Measurements from ENCODE around the gene MR1.
"Not testable (repeated sequence)": the region's sequence is repeated elsewhere in the genome, so short reads cannot be mapped to it uniquely, and the experiment has no call there.

MR1 gene

GRCh38 chr1:181043025-181043888 lies 9.5 kb downstream of the MR1 start (continued):
- TF ChIP-seq ZBTB44 (tag by site-specific recombination; IDR thresholded peaks at IDR 0.05) = 0 out of 2 replicates have a peak, but pooled peaks have one; percentile 10
- no peak for TF ChIP-seq ZNF610 (tag by site-specific recombination; IDR thresholded peaks at IDR 0.05; ENCODE audit: borderline replicate concordance)
- TF ChIP-seq ZNF398 (tag by site-specific recombination; IDR thresholded peaks at IDR 0.05) = peak; percentile 86
- no peak for TF ChIP-seq TCF7L2 (IDR thresholded peaks at IDR 0.05; ENCODE audit: borderline replicate concordance, low read depth, low read length)
- TF ChIP-seq WT1 (tag by site-specific recombination; IDR thresholded peaks at IDR 0.05) = peak; percentile 65
- peak; percentile 97 for TF ChIP-seq OSR2 (tag by site-specific recombination; IDR thresholded peaks at IDR 0.05)
- TF ChIP-seq KLF1 (tag by site-specific recombination; IDR thresholded peaks at IDR 0.05) = peak; percentile 98
- no peak for TF ChIP-seq ZBTB6 (tag by site-specific recombination; IDR thresholded peaks at IDR 0.05)
- TF ChIP-seq ZNF26 (tag by site-specific recombination; IDR thresholded peaks at IDR 0.05) = no peak
- TF ChIP-seq PATZ1 (tag by site-specific recombination; IDR thresholded peaks at IDR 0.05) = peak; percentile 57
- no peak for TF ChIP-seq ZNF488 (tag by site-specific recombination; IDR thresholded peaks at IDR 0.05)
- TF ChIP-seq ZNF701 (tag by site-specific recombination; IDR thresholded peaks at IDR 0.05) = no peak

- ChIA-PET POLR2A (interaction anchor here (1.1 kb wide), 1 partner anchor 40 kb away, joined by 3 read pairs; no protein-coding TSS in a partner anchor), CTCF (interaction anchor here (0.5 to 1.6 kb wide), 3 partner anchors 12 to 98 kb away, joined by 3 to 6 read pairs (median 3); no protein-coding TSS in a partner anchor)
- Histone ChIP-seq H3K36me3 (ENCODE audit: control insufficient read depth in 2 of 2, insufficient read depth in 1 of 2, low read length in 2 of 2) (no peaks in the 10 kb centered on the region), H3K27ac (ENCODE audit: extremely low read depth, low read depth, low read length) (no peak overlapping the region), H3K4me1 (ENCODE audit: control insufficient read depth, insufficient read depth, low read length) (no peaks in the 10 kb centered on the region; the same call in 1 of the 2 replicates), H3K9me3 (ENCODE audit: control insufficient read depth, insufficient read depth, low read depth, low read length) (no peaks in the 10 kb centered on the region), H3K4me3 (ENCODE audit: low read depth, low read length) (no peak overlapping the region)
- 0 out of 2 replicates have a peak, but pooled peaks have one; percentile 27 for TF ChIP-seq EGR2 (tag by site-specific recombination; IDR thresholded peaks at IDR 0.05; ENCODE audit: low read depth)
- TF ChIP-seq ZNF2 (tag by site-specific recombination; IDR thresholded peaks at IDR 0.05) = no peak
- peak; percentile 55 for TF ChIP-seq ZFHX2 (tag by site-specific recombination; conservative IDR thresholded peaks at IDR 0.05)
Observed at GRCh38 chr1:181044449-181044966, 10.7 kb downstream of the MR1 start.

GRCh38 chr1:181045946-181046345 lies 12.2 kb downstream of the MR1 start:
- CTCF ChIA-PET; H3K4me3 ChIP-seq (ENCODE audit: low read depth, low read length); H3K4me1 ChIP-seq (ENCODE audit: control insufficient read depth, insufficient read depth, low read length); POLR2A ChIA-PET; H3K27ac ChIP-seq (ENCODE audit: extremely low read depth, low read depth, low read length); H3K36me3 ChIP-seq (ENCODE audit: control insufficient read depth in 2 of 2, insufficient read depth in 1 of 2, low read length in 2 of 2); H3K9me3 ChIP-seq (ENCODE audit: control insufficient read depth, insufficient read depth, low read depth, low read length): not testable (repeated sequence)

Measured in HEK293 (cell line).